Ascending aorta (tissue), 2 donors: ENCODE measurements around the gene ARGFX. TPM values are rescaled to one million over a fixed set of nuclear protein-coding genes. Genes with fewer than 3 reads are reported as not detected.

Experiments used
- DNase-seq, 2 donors: peaks; one replicate each; pipeline ENCODE4 v3.0.0-alpha.2; 2019; ENCODE audit warnings: low spot score in 2 of 2
- H3K27ac ChIP-seq, 2 donors: fragments of 200-600 bp; sonication (generic); one replicate each; pipeline ENCODE4 v1.5.1; 2016 to 2017; ENCODE audit warnings: mild to moderate bottlenecking in 1 of 2
- H3K27me3 ChIP-seq: fragments of 200-600 bp; sonication (generic); one replicate; pipeline ENCODE4 v1.5.1; 2017
- H3K36me3 ChIP-seq, 2 donors: fragments of 200-600 bp; sonication (generic); one replicate each; pipeline ENCODE4 v1.5.1; 2016
- H3K4me1 ChIP-seq, 2 donors: fragments of 200-600 bp; sonication (generic); one replicate each; pipeline ENCODE4 v1.5.1; 2016 to 2017; ENCODE audit warnings: mild to moderate bottlenecking in 1 of 2
- H3K4me3 ChIP-seq, 2 donors: fragments of 200-600 bp; sonication (generic); one replicate each; pipeline ENCODE4 v1.5.1; 2016 to 2017; ENCODE audit warnings: mild to moderate bottlenecking in 1 of 2
- H3K9me3 ChIP-seq, 2 donors: fragments of 200-600 bp; sonication (generic); one replicate each; pipeline ENCODE4 v1.5.1; 2016
- CTCF ChIP-seq, 3 experiments: fragments of 200-600 bp in 2 of 3; fragments of 450-650 bp in 1 of 3; sonication (generic) in 2 of 3; IDR thresholded peaks; one replicate each; pipeline ENCODE4 v1.5.1; 2016 to 2019; ENCODE audit warnings: antibody characterized with exemption in 3 of 3, mild to moderate bottlenecking in 1 of 3, moderate library complexity in 1 of 3
- intact Hi-C: fragments of 100-400 bp; cut with DNase I; formaldehyde crosslinking; loops from one replicate; pipeline ENCODE4 v1.15.1; 2023
- total RNA-seq: library from RNA; depleted of rRNA; stranded (reverse); fragments of >200 nt; gene quantifications from one replicate; pipeline ENCODE4 v1.1.0, GENCODE V29; 2016

Gene ARGFX
- total RNA-seq, 1 donor from 2014 or later, result not detected

- H3K4me3 ChIP-seq, result no peak overlapping the region
- no peak overlapping the region for H3K27ac ChIP-seq
- H3K9me3 ChIP-seq, result no peaks in the 10 kb centered on the region
- intact Hi-C loops, result loop anchor here (10.0 kb wide), 1 partner anchor 842 kb away; the partner anchor contains the start of genes FAM162A and MIX23
- DNase-seq, result no peak
- H3K27me3 ChIP-seq, result no peaks in the 10 kb centered on the region
- no peaks in the 10 kb centered on the region for H3K36me3 ChIP-seq
- peaks cover 3 to 5% of the 10 kb centered on the region in 2 donors for H3K4me1 ChIP-seq
- TF ChIP-seq CTCF (IDR thresholded peaks at IDR 0.05), result no peak
Measured at GRCh38 chr3:121542924-121543323, 24.8 kb upstream of the ARGFX start.

- no peaks in the 10 kb centered on the region for H3K9me3 ChIP-seq
- peak overlapping the region; percentile 55 to 66 for H3K4me3 ChIP-seq
- H3K4me1 ChIP-seq, result peaks cover 3 to 5% of the 10 kb centered on the region in 2 donors
- no peak overlapping the region for H3K27ac ChIP-seq
- H3K27me3 ChIP-seq, result no peaks in the 10 kb centered on the region
- no peak for DNase-seq
- intact Hi-C loops, result loop anchor here (5.0 to 10.0 kb wide), 3 partner anchors 102 to 840 kb away; partner anchors contain the start of genes FAM162A, GOLGB1 and MIX23
- no peak for TF ChIP-seq CTCF (IDR thresholded peaks at IDR 0.05)
- no peaks in the 10 kb centered on the region for H3K36me3 ChIP-seq
Measured at GRCh38 chr3:121545049-121545573, 22.6 kb upstream of the ARGFX start.

- Histone ChIP-seq H3K27ac (peak within 1 kb of the TSS; percentile 43 to 58), H3K4me1 (peaks cover 3 to 5% of the 10 kb centered on the region in 2 donors), H3K36me3 (no peaks in the 10 kb centered on the region), H3K4me3 (peak within 1 kb of the TSS; percentile 55 to 66), H3K27me3 (no peaks in the 10 kb centered on the region), H3K9me3 (no peaks in the 10 kb centered on the region)
- intact Hi-C loops, result loop anchor here (2.0 to 10.0 kb wide), 5 partner anchors 101 to 1133 kb away; partner anchors contain the start of genes FAM162A, GOLGB1 and MIX23
- peak; percentile 65 to 93 for DNase-seq
- no peak for TF ChIP-seq CTCF (IDR thresholded peaks at IDR 0.05)
Measured at GRCh38 chr3:121545574-121546455, 21.9 kb upstream of the ARGFX start, which contains the start of gene POLQ. POLQ (minus strand) TSS chr3:121545988; CDS start chr3:121545877, 111 bp downstream.

GRCh38 chr3:121552379-121552778 lies 15.4 kb upstream of the ARGFX start:
- Histone ChIP-seq H3K4me3 (peak overlapping the region in 1 of 2 donors; percentile 8), H3K4me1 (no peaks in the 10 kb centered on the region), H3K27me3 (no peaks in the 10 kb centered on the region), H3K9me3 (no peaks in the 10 kb centered on the region), H3K27ac (no peak overlapping the region), H3K36me3 (no peaks in the 10 kb centered on the region)
- intact Hi-C loops, result no loop called here
- DNase-seq, result no peak
- no peak for TF ChIP-seq CTCF (IDR thresholded peaks at IDR 0.05)

GRCh38 chr3:121552797-121553196 lies 15.0 kb upstream of the ARGFX start:
- Histone ChIP-seq H3K9me3 (no peaks in the 10 kb centered on the region), H3K27ac (no peak overlapping the region), H3K27me3 (no peaks in the 10 kb centered on the region), H3K4me3 (no peak overlapping the region), H3K4me1 (no peaks in the 10 kb centered on the region), H3K36me3 (no peaks in the 10 kb centered on the region)
- TF ChIP-seq CTCF (IDR thresholded peaks at IDR 0.05), result no peak
- no peak for DNase-seq
- intact Hi-C loops, result no loop called here
